SU-DHL-6 (cell line): ENCODE data around the gene FAM111A.

Experiments
- CTCF ChIP-seq: fragments of 200-600 bp; sonication (generic); IDR thresholded peaks from one replicate; pipeline ENCODE4 v1.5.1; 2017; ENCODE audit warnings: antibody characterized with exemption, mild to moderate bottlenecking, low read length, moderate library complexity; ENCODE audit not compliant: insufficient read depth, poor library complexity, severe bottlenecking
- EZH2phosphoT487 ChIP-seq: fragments of 200-600 bp; sonication (generic), shearing (Covaris generic); conservative IDR thresholded peaks from 2 replicates; pipeline ENCODE4 v1.6.1; 2018; ENCODE audit warnings: mild to moderate bottlenecking, antibody characterized with exemption, low read length, moderate library complexity, mixed read lengths

GRCh38 chr11:59176330-59176729 is 33.7 kb downstream of the FAM111A start:
- TF ChIP-seq CTCF (no peak), EZH2phosphoT487 (no peak)
